Thoracic aorta endothelial cell (primary cell): ENCODE data around the gene CGAS. TPM values are rescaled to one million over a fixed set of nuclear protein-coding genes. Genes with fewer than 3 reads are reported as not detected.

Experiments
- small RNA-seq: library from RNA; depleted of rRNA; stranded (forward); fragments of <200 nt; gene quantifications from one replicate; pipeline ENCODE3, GENCODE V24; 2012
- total RNA-seq: library from RNA; depleted of rRNA; stranded (reverse); fragments of >200 nt; gene quantifications from 2 replicates; pipeline ENCODE4 v1.2.3, GENCODE V29; 2012

The CGAS gene
- 11.3 and 14.3 TPM in 2 replicates for total RNA-seq

DNA sequence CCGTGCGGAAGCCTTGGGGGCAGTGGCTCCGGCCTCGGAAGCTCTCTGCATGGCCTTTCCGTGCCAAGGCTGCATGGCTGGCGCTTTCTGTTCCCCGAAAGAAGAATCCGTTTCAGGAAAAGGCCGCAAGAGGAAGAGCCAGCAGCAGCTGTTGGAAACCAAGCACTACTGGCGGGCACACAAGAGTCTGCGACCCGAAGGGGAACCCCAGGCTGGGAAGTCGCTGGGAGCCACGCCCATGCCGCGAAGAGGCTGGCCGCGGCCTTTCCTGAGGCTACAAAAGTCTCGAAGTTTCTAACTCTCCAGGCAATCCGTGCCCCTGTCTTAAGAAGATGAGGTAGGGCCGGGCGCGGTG lies at the start of gene CGAS:
Gene CGAS, minus strand, starts transcription at position 191 of the 355 bp plus-strand sequence. Its CDS starts 116 bp downstream, at position 75.

DNA sequence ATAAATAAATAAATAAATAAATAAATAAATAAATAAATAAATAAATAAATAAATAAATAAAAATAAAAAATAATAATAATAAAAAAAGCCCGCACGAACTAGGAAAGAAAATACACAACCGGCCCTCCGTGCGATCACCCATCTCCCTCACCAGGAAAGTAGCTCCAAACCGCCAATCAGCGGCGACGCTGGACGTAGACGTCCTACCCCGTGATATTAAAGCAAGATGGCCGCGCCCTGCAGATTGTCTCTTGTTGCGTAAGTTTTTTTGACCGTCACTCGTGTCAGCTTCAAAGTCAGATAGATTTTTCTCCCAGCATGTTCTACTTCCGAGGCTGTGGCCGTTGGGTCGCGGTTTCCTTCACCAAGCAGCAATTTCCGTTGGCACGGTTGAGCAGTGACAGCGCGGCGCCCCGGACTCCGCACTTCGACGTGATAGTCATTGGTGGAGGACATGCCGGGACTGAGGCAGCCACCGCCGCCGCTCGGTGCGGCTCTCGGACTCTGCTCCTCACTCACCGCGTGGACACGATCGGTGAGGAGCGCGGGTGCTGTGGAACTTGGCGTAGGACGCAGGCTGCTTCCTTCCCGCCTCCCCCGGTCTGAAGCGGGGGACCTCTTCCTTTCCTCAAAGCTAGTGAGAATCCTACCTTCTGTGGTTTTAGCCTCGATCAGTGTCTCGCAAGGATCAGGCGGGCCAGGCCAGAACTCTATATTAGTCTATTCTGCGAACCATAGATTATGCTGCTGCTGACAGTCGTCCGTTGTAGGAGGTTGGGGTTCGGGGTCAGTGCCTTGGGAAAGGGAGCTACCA lies 9.6 kb upstream of the CGAS start, which contains the start of gene MTO1:
Gene MTO1, plus strand, starts transcription at position 201 of the 814 bp plus-strand sequence. Its CDS starts 118 bp downstream, at position 319.

DNA sequence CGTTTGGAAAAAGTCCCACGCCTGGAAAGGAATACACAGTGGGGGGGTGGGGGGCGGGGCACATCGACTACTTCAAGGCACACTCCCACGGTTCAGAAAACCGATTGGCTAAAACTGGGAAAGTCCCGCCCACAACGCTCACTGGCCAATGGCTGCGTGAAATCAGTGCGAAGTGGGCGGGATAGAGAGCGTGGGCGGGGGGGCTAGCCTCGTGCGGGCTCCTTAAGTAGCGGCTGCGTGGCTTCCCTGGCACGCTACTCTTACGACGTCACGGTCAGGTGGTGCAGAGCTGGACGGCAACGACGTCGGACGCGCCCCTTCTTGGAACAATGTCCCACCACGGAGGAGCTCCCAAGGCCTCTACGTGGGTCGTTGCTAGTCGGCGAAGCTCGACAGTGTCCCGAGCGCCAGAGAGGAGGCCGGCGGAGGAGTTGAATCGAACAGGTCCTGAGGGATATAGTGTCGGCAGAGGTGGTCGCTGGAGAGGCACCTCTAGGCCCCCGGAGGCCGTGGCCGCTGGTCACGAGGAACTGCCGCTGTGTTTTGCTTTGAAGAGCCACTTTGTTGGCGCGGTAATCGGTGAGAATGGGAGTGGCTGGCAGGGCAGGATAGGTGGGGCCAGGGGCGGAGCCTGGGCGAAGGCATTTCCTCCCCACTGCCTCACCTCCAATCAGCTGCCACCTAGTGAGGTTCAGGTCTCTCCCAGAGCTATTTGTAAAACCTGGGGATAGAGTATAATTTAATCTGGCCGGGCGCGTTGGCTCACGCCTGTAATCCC lies 57.3 kb downstream of the CGAS start, which contains the start of gene DDX43:
Gene DDX43, plus strand, starts transcription at position 252 of the 778 bp plus-strand sequence. Its CDS starts 78 bp downstream, at position 330.

Small RNAs within 50 kb of the gene (small RNA-seq; reads per million reads assigned to genes)
- gene RN7SL827P (not detected), gene RNU6-975P (not detected)

Other genes starting within 250 kb of the CGAS start
- gene KHDC1L, start 226.8 kb downstream of the CGAS start, total RNA-seq: not detected in 2 replicates
- gene KHDC1, start 189.1 kb downstream of the CGAS start, total RNA-seq: 1.1 and 1.5 TPM in 2 replicates
- not detected in 2 replicates for gene DPPA5, start 98.0 kb downstream of the CGAS start, total RNA-seq
- not detected in 2 replicates for gene KHDC3L, start 89.6 kb downstream of the CGAS start, total RNA-seq
- gene OOEP, start 82.4 kb downstream of the CGAS start, total RNA-seq: not detected in 2 replicates
- gene DDX43, start 57.5 kb downstream of the CGAS start, total RNA-seq: 0.66 and 0.72 TPM in 2 replicates
- gene MTO1, start 9.4 kb upstream of the CGAS start, total RNA-seq: 38.2 and 41.8 TPM in 2 replicates
- 14,327 and 16,437 TPM in 2 replicates for gene EEF1A1, start 68.7 kb upstream of the CGAS start, total RNA-seq
- 17.1 and 18.2 TPM in 2 replicates for gene SLC17A5, start 201.7 kb upstream of the CGAS start, total RNA-seq
- gene CD109, start 243.9 kb upstream of the CGAS start, total RNA-seq: 30.5 and 44.1 TPM in 2 replicates